CD4-positive, alpha-beta T cell treated with Interferon alpha-2 for 1 hour (primary cell): ENCODE measurements around the gene TMEM131L.
"Not testable (repeated sequence)": the region's sequence is repeated elsewhere in the genome, so short reads cannot be mapped to it uniquely, and the experiment has no call there.

Source experiments
- DNase-seq, 2 donors: peaks; one replicate each; pipeline ENCODE4 v3.0.0-alpha.2; 2020 to 2022

TMEM131L gene

GRCh38 chr4:153579410-153579809, 113.2 kb downstream of the TMEM131L start:
- no peak for DNase-seq

- no peak for DNase-seq
These were observed 113.7 kb downstream of the TMEM131L start for GRCh38 chr4:153579872-153580271.

- no peak for DNase-seq
These were observed 117.0 kb downstream of the TMEM131L start for GRCh38 chr4:153582954-153583702.

GRCh38 chr4:153585026-153585425, 118.9 kb downstream of the TMEM131L start:
- DNase-seq = no peak

- DNase-seq = no peak
These were observed 123.8 kb downstream of the TMEM131L start for GRCh38 chr4:153589703-153590595.

- no peak for DNase-seq
These were observed 125.3 kb downstream of the TMEM131L start for GRCh38 chr4:153591441-153591840.

- DNase-seq = no peak
These were observed 125.9 kb downstream of the TMEM131L start for GRCh38 chr4:153592064-153592463.

GRCh38 chr4:153593161-153593560, 127.0 kb downstream of the TMEM131L start:
- no peak for DNase-seq

- DNase-seq = no peak
These were observed 128.1 kb downstream of the TMEM131L start for GRCh38 chr4:153594210-153594609.

- DNase-seq = no peak
These were observed 129.9 kb downstream of the TMEM131L start for GRCh38 chr4:153595894-153596601.

- no peak for DNase-seq
These were observed 136.6 kb downstream of the TMEM131L start for GRCh38 chr4:153602758-153603157.

- no peak for DNase-seq
These were observed 137.1 kb downstream of the TMEM131L start for GRCh38 chr4:153603258-153603657.

GRCh38 chr4:153603835-153604234, 137.7 kb downstream of the TMEM131L start:
- DNase-seq = no peak

GRCh38 chr4:153609070-153609469, 142.9 kb downstream of the TMEM131L start:
- not testable (repeated sequence) for DNase-seq

GRCh38 chr4:153610623-153611376, 144.6 kb downstream of the TMEM131L start:
- no peak for DNase-seq

- no peak for DNase-seq
These were observed 145.5 kb downstream of the TMEM131L start for GRCh38 chr4:153611679-153612078.

GRCh38 chr4:153612878-153613277, 146.7 kb downstream of the TMEM131L start:
- no peak for DNase-seq

- peak in 1 of 2 donors; percentile 6 for DNase-seq
These were observed 149.9 kb downstream of the TMEM131L start for GRCh38 chr4:153616006-153616555.

- no peak for DNase-seq
These were observed 152.7 kb downstream of the TMEM131L start for GRCh38 chr4:153618833-153619232.

- DNase-seq = no peak
These were observed 153.7 kb downstream of the TMEM131L start for GRCh38 chr4:153619811-153620210.

GRCh38 chr4:153620352-153620751, 154.2 kb downstream of the TMEM131L start:
- no peak for DNase-seq

GRCh38 chr4:153622093-153622492, 155.9 kb downstream of the TMEM131L start:
- no peak for DNase-seq
